Osteoblast (primary cell): ENCODE data around the gene CLEC3B. TPM values are rescaled to one million over a fixed set of nuclear protein-coding genes. Genes with fewer than 3 reads are reported as not detected.

Experiments used
- DNase-seq: peaks from one replicate; pipeline ENCODE4 v3.0.0; 2011; ENCODE audit warnings: low spot score, mixed read lengths; ENCODE audit not compliant: insufficient read length; ENCODE audit errors: missing footprints
- H2AFZ ChIP-seq: 2 replicates; pipeline ENCODE4 v1.6.0; 2011; ENCODE audit warnings: mild to moderate bottlenecking, low read length
- H3K27ac ChIP-seq: 2 replicates; pipeline ENCODE4 v1.5.1; 2011; ENCODE audit warnings: mild to moderate bottlenecking, low read depth, low read length, moderate library complexity
- H3K27me3 ChIP-seq: 2 replicates; pipeline ENCODE4 v1.6.0; 2012; ENCODE audit warnings: mild to moderate bottlenecking, control low read depth, inconsistent platforms, low read length, moderate library complexity; ENCODE audit not compliant: insufficient read depth
- H3K36me3 ChIP-seq: 2 replicates; pipeline ENCODE4 v1.5.1; 2011; ENCODE audit warnings: mild to moderate bottlenecking, low read length, control low read depth, moderate library complexity; ENCODE audit not compliant: insufficient read depth
- H3K4me1 ChIP-seq: 2 replicates; pipeline ENCODE4 v1.5.1; 2011; ENCODE audit warnings: mild to moderate bottlenecking, low read length, control low read depth, moderate library complexity; ENCODE audit not compliant: insufficient read depth
- H3K4me2 ChIP-seq: 2 replicates; pipeline ENCODE4 v1.6.0; 2011; ENCODE audit warnings: mild to moderate bottlenecking, low read length; ENCODE audit not compliant: insufficient read depth
- H3K4me3 ChIP-seq: fragments of 200-600 bp; sonication (generic); 3 replicates; pipeline ENCODE4 v1.5.1; 2012; ENCODE audit warnings: mild to moderate bottlenecking, low read length, inconsistent platforms; ENCODE audit not compliant: insufficient read depth
- H3K79me2 ChIP-seq: 2 replicates; pipeline ENCODE4 v1.6.0; 2012; ENCODE audit warnings: mild to moderate bottlenecking, low read length, control low read depth, inconsistent platforms; ENCODE audit not compliant: insufficient read depth
- H3K9me3 ChIP-seq: 2 replicates; pipeline ENCODE4 v1.5.1; 2011; ENCODE audit warnings: low read depth, low read length, control low read depth
- H4K20me1 ChIP-seq: 2 replicates; pipeline ENCODE4 v1.6.0; 2012; ENCODE audit warnings: mild to moderate bottlenecking, low read length, control low read depth; ENCODE audit not compliant: insufficient read depth
- CTCF ChIP-seq: IDR thresholded peaks from 2 replicates; pipeline ENCODE4 v1.5.1; 2011; ENCODE audit warnings: mild to moderate bottlenecking, low read depth, low read length, moderate library complexity; ENCODE audit errors: extremely low read depth
- total RNA-seq: library from RNA; depleted of rRNA; stranded (reverse); fragments of >200 nt; gene quantifications from 2 replicates; pipeline ENCODE4 v1.2.3, GENCODE V29; 2012

The CLEC3B gene
- total RNA-seq, 1 donor: 48.9 TPM

- Histone ChIP-seq H3K9me3 (no peaks in the 10 kb centered on the region), H3K4me1 (peaks cover 7% of the 10 kb centered on the region), H4K20me1 (peaks cover 41% of the 10 kb centered on the region), H3K4me3 (no peak overlapping the region), H3K27me3 (no peaks in the 10 kb centered on the region), H3K36me3 (peaks cover 23% of the 10 kb centered on the region), H3K4me2 (no peak overlapping the region), H3K27ac (no peak overlapping the region), H2AFZ (no peak overlapping the region), H3K79me2 (peaks cover 74% of the 10 kb centered on the region)
- peak; percentile 83 for DNase-seq
- peak; percentile 66 for TF ChIP-seq CTCF
Observed at GRCh38 chr3:44988073-44988472, 38.0 kb upstream of the CLEC3B start.

- no peak for DNase-seq
- Histone ChIP-seq H4K20me1 (peaks cover 33% of the 10 kb centered on the region), H3K9me3 (no peaks in the 10 kb centered on the region), H3K4me1 (peaks cover 18% of the 10 kb centered on the region), H2AFZ (no peak overlapping the region), H3K4me3 (no peak overlapping the region), H3K27me3 (no peaks in the 10 kb centered on the region), H3K36me3 (peaks cover 23% of the 10 kb centered on the region), H3K27ac (no peak overlapping the region), H3K4me2 (no peak overlapping the region), H3K79me2 (peaks cover 63% of the 10 kb centered on the region)
- TF ChIP-seq CTCF: no peak
Observed at GRCh38 chr3:44989141-44989540, 37.0 kb upstream of the CLEC3B start.

DNA sequence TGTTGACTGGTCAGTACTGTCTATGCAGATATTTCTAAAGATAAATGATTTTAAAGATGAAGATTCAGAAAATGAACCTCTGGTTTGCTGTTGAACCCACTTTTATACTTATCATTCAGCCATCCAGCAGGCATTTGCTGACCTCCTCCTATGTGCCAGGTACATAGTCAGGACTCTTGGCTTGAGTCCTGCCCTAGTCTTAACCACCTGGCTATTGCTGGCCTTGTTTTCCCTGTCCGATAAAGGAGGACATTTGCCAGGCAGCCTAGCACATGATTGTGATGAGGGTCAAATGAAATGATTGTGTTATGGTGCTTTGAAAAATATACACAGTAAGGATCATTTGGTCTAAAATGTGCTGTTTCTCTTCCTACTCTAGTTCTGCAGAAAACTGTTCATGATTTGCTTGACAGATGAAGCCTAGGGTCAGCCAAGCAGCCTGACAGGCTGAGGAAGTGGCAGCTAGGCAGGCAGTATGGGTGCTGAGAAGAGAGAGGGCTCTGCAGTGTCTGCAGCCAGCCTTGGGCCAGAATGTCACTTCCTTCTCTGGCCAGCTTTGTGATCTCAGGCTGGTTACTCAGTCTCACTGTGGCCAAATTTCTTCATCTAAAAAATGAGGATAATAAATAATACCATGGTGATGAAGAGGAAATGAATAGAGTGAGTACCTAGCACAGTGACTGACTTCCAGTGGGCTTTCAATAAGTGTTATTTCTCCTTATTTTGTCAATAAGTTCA is 36.3 kb upstream of the CLEC3B start:
- no peak overlapping the region for H3K4me3 ChIP-seq
- H4K20me1 ChIP-seq: peaks cover 28% of the 10 kb centered on the region
- no peaks in the 10 kb centered on the region for H3K27me3 ChIP-seq
- no peak overlapping the region for H3K4me2 ChIP-seq
- no peaks in the 10 kb centered on the region for H3K9me3 ChIP-seq
- peaks cover 23% of the 10 kb centered on the region for H3K36me3 ChIP-seq
- TF ChIP-seq CTCF: no peak
- H3K4me1 ChIP-seq: peaks cover 25% of the 10 kb centered on the region
- no peak for DNase-seq
- H3K27ac ChIP-seq: no peak overlapping the region
- no peak overlapping the region for H2AFZ ChIP-seq
- H3K79me2 ChIP-seq: peaks cover 60% of the 10 kb centered on the region

- H4K20me1 ChIP-seq: peaks cover 26% of the 10 kb centered on the region
- no peaks in the 10 kb centered on the region for H3K9me3 ChIP-seq
- H3K4me2 ChIP-seq: no peak overlapping the region
- no peak overlapping the region for H3K27ac ChIP-seq
- H3K36me3 ChIP-seq: peaks cover 23% of the 10 kb centered on the region
- H3K4me3 ChIP-seq: no peak overlapping the region
- H2AFZ ChIP-seq: no peak overlapping the region
- H3K4me1 ChIP-seq: peaks cover 36% of the 10 kb centered on the region
- no peak for TF ChIP-seq CTCF
- H3K27me3 ChIP-seq: no peaks in the 10 kb centered on the region
- no peak for DNase-seq
- H3K79me2 ChIP-seq: peaks cover 63% of the 10 kb centered on the region
Observed at GRCh38 chr3:44991326-44991725, 34.8 kb upstream of the CLEC3B start.
